ENCODE data around the gene ACER2. TPM values are rescaled to one million over a fixed set of nuclear protein-coding genes. Genes with fewer than 3 reads are reported as not detected.

ACER2 gene
- total and polyA plus RNA-seq, 2 experiments from 2014 or later = 1.1 to 6.3 TPM

DNA sequence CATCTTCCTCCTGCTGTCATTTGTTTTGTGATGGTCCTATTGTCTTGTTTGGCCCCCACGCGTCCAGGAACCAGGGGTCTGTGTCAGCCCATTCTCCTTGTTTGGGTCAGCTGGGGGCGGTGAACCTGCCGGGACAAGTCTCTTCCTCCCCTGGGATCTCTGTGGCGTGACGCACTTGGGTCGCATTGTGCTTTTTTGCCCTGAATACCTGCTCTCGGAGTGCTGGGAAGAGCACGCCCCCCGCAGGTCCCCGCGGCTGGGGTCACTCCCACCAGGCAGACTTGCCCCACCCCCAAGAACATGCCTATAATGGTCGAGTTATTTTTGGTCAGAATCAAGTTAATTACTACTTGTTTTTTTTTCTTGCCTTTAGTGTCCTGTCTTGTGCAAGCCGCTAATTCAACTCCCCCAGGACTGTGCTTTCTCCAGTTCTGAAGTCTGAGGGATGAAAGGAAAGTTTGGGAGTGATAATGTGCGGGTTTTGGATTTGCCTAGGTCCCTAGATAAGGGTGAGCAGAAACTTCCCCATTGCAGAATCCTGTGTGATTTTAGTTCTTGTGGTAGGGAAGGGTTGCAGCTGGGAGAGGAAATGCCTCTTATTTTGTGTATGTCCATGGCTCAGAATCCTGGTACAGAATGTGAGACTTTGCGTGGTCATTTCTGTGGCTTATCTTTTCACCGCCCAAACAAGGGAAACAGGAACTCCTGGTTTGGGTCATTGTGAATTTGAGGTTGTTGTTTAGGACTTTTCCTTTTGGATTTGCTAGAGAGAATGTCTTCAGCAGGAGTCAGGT lies 789 bp downstream of the ACER2 start:
- H3K27ac ChIP-seq = peak overlapping the region; percentile 65
- peak; percentile 37 for DNase-seq (ENCODE audit: low spot score)

DNA sequence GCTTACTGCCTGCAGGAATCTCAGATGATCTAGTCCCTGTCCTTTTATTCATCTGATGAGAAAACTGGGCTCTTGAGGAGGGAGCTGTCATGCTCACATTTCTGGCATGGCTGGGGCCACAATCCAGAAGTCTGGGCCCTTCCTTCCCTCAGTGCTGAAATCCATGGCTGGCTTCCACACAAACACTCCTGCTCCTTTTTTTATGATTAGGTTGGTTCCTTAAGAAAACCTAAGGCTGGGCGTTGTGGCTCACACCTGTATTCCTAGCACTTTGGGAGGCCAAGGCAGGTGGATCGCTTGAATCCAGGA lies 1.3 kb downstream of the ACER2 start:
- Histone ChIP-seq H3K9me2 (replicated peaks; ENCODE audit: insufficient read depth) (no peaks in the 10 kb centered on the region), H4K20me1 (ENCODE audit: insufficient read depth, poor library complexity, severe bottlenecking) (no peaks in the 10 kb centered on the region), H3K36me3 (replicated peaks; ENCODE audit: insufficient read depth, low read depth) (no peaks in the 10 kb centered on the region), H3K27me3 (no peaks in the 10 kb centered on the region), H3K4me3 (peak overlapping the region; percentile 51), H3K9me3 (ENCODE audit: low read depth) (no peaks in the 10 kb centered on the region), H2AFZ (peak overlapping the region; percentile 97), H3K4me1 (ENCODE audit: insufficient read depth) (no peaks in the 10 kb centered on the region), H3K4me2 (peak overlapping the region; percentile 97), H3K79me2 (peaks cover 10% of the 10 kb centered on the region), H3K27ac (no peak overlapping the region)
- no peak for DNase-seq (ENCODE audit: low spot score)
- TF ChIP-seq, protein P1, sequence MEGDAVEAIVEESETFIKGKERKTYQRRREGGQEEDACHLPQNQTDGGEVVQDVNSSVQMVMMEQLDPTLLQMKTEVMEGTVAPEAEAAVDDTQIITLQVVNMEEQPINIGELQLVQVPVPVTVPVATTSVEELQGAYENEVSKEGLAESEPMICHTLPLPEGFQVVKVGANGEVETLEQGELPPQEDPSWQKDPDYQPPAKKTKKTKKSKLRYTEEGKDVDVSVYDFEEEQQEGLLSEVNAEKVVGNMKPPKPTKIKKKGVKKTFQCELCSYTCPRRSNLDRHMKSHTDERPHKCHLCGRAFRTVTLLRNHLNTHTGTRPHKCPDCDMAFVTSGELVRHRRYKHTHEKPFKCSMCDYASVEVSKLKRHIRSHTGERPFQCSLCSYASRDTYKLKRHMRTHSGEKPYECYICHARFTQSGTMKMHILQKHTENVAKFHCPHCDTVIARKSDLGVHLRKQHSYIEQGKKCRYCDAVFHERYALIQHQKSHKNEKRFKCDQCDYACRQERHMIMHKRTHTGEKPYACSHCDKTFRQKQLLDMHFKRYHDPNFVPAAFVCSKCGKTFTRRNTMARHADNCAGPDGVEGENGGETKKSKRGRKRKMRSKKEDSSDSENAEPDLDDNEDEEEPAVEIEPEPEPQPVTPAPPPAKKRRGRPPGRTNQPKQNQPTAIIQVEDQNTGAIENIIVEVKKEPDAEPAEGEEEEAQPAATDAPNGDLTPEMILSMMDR (IDR thresholded peaks at IDR 0.05; ENCODE audit: poor library complexity) = no peak
- TF ChIP-seq EZH2 (IDR thresholded peaks at IDR 0.05; ENCODE audit: borderline replicate concordance) (no peak), EZH2phosphoT487 (IDR thresholded peaks at IDR 0.05; ENCODE audit: low read depth, severe bottlenecking, unreplicated experiment) (no peak)
- 96% methylated on average over 2 of the region's 2 CpGs for WGBS (ENCODE audit: low lambda C conversion rate, missing lambda C conversion rate)

More for the DNA sequence above, 789 bp downstream of the ACER2 start:
- Histone ChIP-seq H3K9me2 (replicated peaks; ENCODE audit: insufficient read depth) (no peaks in the 10 kb centered on the region), H3K27me3 (no peaks in the 10 kb centered on the region), H3K36me3 (replicated peaks; ENCODE audit: insufficient read depth, low read depth) (no peaks in the 10 kb centered on the region), H2AFZ (peak overlapping the region; percentile 97), H3K4me1 (ENCODE audit: insufficient read depth) (no peaks in the 10 kb centered on the region), H3K9me3 (ENCODE audit: low read depth) (no peaks in the 10 kb centered on the region), H3K79me2 (peaks cover 10% of the 10 kb centered on the region), H3K4me3 (peak overlapping the region; percentile 51), H4K20me1 (ENCODE audit: insufficient read depth, poor library complexity, severe bottlenecking) (no peaks in the 10 kb centered on the region), H3K4me2 (peak overlapping the region; percentile 97)
- 3% methylated on average over 17 of the region's 17 CpGs for WGBS (ENCODE audit: low lambda C conversion rate, missing lambda C conversion rate)
- TF ChIP-seq EZH2phosphoT487 (IDR thresholded peaks at IDR 0.05; ENCODE audit: low read depth, severe bottlenecking, unreplicated experiment) (no peak), EZH2 (IDR thresholded peaks at IDR 0.05; ENCODE audit: borderline replicate concordance) (no peak)
- TF ChIP-seq, protein P1 (IDR thresholded peaks at IDR 0.05; ENCODE audit: poor library complexity) = no peak

DNA sequence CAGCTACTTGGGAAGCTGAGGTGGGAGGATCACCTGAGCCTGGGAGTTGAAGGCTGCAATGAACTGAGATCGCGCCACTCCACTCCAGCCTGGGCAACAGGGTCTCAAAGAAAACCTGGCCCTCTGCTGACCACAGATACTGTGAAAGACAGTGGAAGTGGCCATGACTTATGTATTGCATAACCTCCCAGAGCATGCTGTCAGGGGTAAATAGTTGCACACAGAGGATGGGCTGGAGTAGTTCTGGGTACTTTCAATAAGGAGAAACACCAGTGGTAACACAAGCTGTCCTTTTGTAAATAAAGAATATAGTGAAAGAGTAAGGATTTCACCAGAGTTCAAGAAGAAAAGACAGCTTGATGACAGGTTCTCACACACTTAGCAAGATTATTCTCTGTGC lies 1.8 kb downstream of the ACER2 start:
- DNase-seq (ENCODE audit: low spot score) = no peak
- Histone ChIP-seq H3K9me3 (ENCODE audit: low read depth) (no peaks in the 10 kb centered on the region), H3K4me2 (peak overlapping the region; percentile 97), H3K27ac (no peak overlapping the region), H3K27me3 (no peaks in the 10 kb centered on the region), H4K20me1 (ENCODE audit: insufficient read depth, poor library complexity, severe bottlenecking) (no peaks in the 10 kb centered on the region), H2AFZ (no peak overlapping the region), H3K9me2 (replicated peaks; ENCODE audit: insufficient read depth) (no peaks in the 10 kb centered on the region), H3K4me3 (no peak overlapping the region), H3K36me3 (replicated peaks; ENCODE audit: insufficient read depth, low read depth) (no peaks in the 10 kb centered on the region), H3K79me2 (peaks cover 12% of the 10 kb centered on the region), H3K4me1 (ENCODE audit: insufficient read depth) (no peaks in the 10 kb centered on the region)
- 98% methylated on average over 2 of the region's 2 CpGs for WGBS (ENCODE audit: low lambda C conversion rate, missing lambda C conversion rate)
- no peak for TF ChIP-seq EZH2 (IDR thresholded peaks at IDR 0.05; ENCODE audit: borderline replicate concordance)
- TF ChIP-seq EZH2phosphoT487 (IDR thresholded peaks at IDR 0.05; ENCODE audit: low read depth, severe bottlenecking, unreplicated experiment) = no peak
- TF ChIP-seq, protein P1 (IDR thresholded peaks at IDR 0.05; ENCODE audit: poor library complexity) = no peak

Data from hepatocyte (in vitro differentiated cells).